ENCODE results near the gene TNRC6A. TPM values are rescaled to one million over a fixed set of nuclear protein-coding genes. Genes with fewer than 3 reads are reported as not detected.

TNRC6A gene
- total and polyA plus RNA-seq, 10 of the 15 experiments (the other 5 are each of a cell fraction or from before 2014, with no cell fraction given) = 4.6 to 41.3 (median 29.7) TPM

DNA sequence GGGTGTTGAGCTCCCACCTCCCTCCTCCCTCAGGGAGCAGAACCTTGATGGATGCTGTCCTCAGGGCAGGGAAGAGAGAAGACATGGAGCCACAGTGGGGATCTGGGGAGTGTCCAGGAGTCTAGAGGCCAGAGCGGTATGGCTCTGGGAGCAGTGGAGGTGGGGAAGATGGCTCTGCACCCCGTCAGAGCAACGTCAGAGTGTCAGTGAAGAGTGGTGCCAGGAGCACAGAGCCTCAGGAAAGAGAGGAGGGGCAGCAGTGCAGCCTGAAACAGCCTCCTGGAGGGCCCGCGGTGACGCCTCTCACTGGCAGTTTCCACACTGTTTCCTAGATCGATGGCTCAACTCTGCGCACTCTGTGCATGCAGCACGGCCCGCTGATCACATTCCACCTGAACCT is 93.1 kb downstream of the TNRC6A start (continued):
- no peak for TF ChIP-seq RB1 (IDR thresholded peaks at IDR 0.05; ENCODE audit: borderline replicate concordance)
- TF ChIP-seq, protein P1, sequence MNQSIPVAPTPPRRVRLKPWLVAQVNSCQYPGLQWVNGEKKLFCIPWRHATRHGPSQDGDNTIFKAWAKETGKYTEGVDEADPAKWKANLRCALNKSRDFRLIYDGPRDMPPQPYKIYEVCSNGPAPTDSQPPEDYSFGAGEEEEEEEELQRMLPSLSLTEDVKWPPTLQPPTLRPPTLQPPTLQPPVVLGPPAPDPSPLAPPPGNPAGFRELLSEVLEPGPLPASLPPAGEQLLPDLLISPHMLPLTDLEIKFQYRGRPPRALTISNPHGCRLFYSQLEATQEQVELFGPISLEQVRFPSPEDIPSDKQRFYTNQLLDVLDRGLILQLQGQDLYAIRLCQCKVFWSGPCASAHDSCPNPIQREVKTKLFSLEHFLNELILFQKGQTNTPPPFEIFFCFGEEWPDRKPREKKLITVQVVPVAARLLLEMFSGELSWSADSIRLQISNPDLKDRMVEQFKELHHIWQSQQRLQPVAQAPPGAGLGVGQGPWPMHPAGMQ (IDR thresholded peaks at IDR 0.05; ENCODE audit: borderline replicate concordance) = no peak
- TF ChIP-seq TCF3 (IDR thresholded peaks at IDR 0.05; ENCODE audit: borderline replicate concordance, insufficient read depth, low read depth, low read length) = no peak
- no peak for TF ChIP-seq POLR2A (IDR thresholded peaks at IDR 0.05; ENCODE audit: low read depth, low read length)

DNA sequence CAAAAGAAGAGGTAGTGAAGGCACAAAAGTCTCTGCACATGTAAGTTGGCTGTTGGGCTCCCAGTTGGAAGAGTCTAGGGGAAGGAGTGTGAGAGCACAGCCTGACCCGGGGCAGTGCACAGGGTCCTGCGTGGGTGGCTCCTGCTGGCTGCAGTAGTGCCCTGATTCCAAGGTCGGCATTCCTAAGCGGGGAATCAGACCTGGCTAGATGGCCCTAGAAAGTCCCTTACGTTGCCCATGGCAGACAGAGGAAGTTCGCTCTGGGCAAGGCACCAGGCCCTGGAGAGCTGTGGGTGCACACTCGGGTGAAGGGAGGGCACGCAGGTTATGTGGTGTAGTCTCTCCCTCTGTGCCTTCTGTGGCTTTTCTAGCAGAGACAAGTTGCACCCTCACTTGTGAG is 93.5 kb downstream of the TNRC6A start:
- H3K9me3 ChIP-seq (replicated peaks; ENCODE audit: control insufficient read depth, insufficient read depth, low read length) = no peaks in the 10 kb centered on the region
- H3K79me2 ChIP-seq (ENCODE audit: control insufficient read depth, insufficient read depth, low read length) = no peaks in the 10 kb centered on the region
- ATAC-seq (no peak), DNase-seq (ENCODE audit: low read depth, low spot score) (no peak), FAIRE-seq (no peak)
- no peak overlapping the region for H3K4me3 ChIP-seq
- no peaks in the 10 kb centered on the region for H4K20me1 ChIP-seq (ENCODE audit: control insufficient read depth, insufficient read depth)
- H3K27ac ChIP-seq (ENCODE audit: control insufficient read depth, insufficient read depth) = no peak overlapping the region
- H3K9ac ChIP-seq (ENCODE audit: control insufficient read depth, insufficient read depth, low read length) = no peak overlapping the region
- RAD21 ChIA-PET (ENCODE audit: unreplicated experiment) = no interaction called here
- CTCF ChIA-PET = no interaction called here
- in situ Hi-C loops (cut with MboI) = no loop called here
- intact Hi-C loops (cut with micrococcal nuclease; ENCODE audit: unreplicated experiment) = no loop called here
- no peaks in the 10 kb centered on the region for H3K27me3 ChIP-seq (replicated peaks in 1 of 2; ENCODE audit: control insufficient read depth in 2 of 2, insufficient read depth in 2 of 2, low read length in 1 of 2)
- BruUV-seq (replicated peaks) = no TSS peak
- 96% methylated on average over 8 of the region's 8 CpGs for WGBS (ENCODE audit: insufficient coverage, insufficient replicate concordance, low lambda C conversion rate, missing lambda C conversion rate)
- SMC1A ChIA-PET (ENCODE audit: uncharacterized antibody, unreplicated experiment) = no interaction called here
- H3K4me1 ChIP-seq (ENCODE audit: control insufficient read depth, insufficient read depth, low read length) = no peaks in the 10 kb centered on the region
- H3K36me3 ChIP-seq (ENCODE audit: control insufficient read depth in 2 of 2, insufficient read depth in 2 of 2, low read length in 1 of 2) = peaks cover 14 to 36% of the 10 kb centered on the region in 2 experiments; a peak in 3 of 4 replicates
- H3K4me2 ChIP-seq (ENCODE audit: control insufficient read depth, insufficient read depth) = no peak overlapping the region
- no peak overlapping the region for H2AFZ ChIP-seq (ENCODE audit: control insufficient read depth, low read depth, low read length)
- POLR2A ChIA-PET = no interaction called here
- TF ChIP-seq, protein P2, sequence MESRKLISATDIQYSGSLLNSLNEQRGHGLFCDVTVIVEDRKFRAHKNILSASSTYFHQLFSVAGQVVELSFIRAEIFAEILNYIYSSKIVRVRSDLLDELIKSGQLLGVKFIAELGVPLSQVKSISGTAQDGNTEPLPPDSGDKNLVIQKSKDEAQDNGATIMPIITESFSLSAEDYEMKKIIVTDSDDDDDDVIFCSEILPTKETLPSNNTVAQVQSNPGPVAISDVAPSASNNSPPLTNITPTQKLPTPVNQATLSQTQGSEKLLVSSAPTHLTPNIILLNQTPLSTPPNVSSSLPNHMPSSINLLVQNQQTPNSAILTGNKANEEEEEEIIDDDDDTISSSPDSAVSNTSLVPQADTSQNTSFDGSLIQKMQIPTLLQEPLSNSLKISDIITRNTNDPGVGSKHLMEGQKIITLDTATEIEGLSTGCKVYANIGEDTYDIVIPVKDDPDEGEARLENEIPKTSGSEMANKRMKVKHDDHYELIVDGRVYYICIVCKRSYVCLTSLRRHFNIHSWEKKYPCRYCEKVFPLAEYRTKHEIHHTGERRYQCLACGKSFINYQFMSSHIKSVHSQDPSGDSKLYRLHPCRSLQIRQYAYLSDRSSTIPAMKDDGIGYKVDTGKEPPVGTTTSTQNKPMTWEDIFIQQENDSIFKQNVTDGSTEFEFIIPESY (IDR thresholded peaks at IDR 0.05) = no peak
- TF ChIP-seq SREBF2 (IDR thresholded peaks at IDR 0.05; ENCODE audit: low read length) = no peak
- no peak for TF ChIP-seq ZNF622 (IDR thresholded peaks at IDR 0.05)
- no peak for TF ChIP-seq TARDBP (IDR thresholded peaks at IDR 0.05; ENCODE audit: borderline replicate concordance)
- TF ChIP-seq BACH1 (IDR thresholded peaks at IDR 0.05; ENCODE audit: borderline replicate concordance) = no peak
- TF ChIP-seq RELA (IDR thresholded peaks at IDR 0.05; ENCODE audit: borderline replicate concordance, partially characterized antibody) = no peak
- no peak for TF ChIP-seq PAX8 (IDR thresholded peaks at IDR 0.05)
- TF ChIP-seq EP300 (IDR thresholded peaks at IDR 0.05; ENCODE audit: borderline replicate concordance in 1 of 2, control insufficient read depth in 1 of 2, low read depth in 2 of 2, low read length in 2 of 2) = no peak
- TF ChIP-seq, protein P3, sequence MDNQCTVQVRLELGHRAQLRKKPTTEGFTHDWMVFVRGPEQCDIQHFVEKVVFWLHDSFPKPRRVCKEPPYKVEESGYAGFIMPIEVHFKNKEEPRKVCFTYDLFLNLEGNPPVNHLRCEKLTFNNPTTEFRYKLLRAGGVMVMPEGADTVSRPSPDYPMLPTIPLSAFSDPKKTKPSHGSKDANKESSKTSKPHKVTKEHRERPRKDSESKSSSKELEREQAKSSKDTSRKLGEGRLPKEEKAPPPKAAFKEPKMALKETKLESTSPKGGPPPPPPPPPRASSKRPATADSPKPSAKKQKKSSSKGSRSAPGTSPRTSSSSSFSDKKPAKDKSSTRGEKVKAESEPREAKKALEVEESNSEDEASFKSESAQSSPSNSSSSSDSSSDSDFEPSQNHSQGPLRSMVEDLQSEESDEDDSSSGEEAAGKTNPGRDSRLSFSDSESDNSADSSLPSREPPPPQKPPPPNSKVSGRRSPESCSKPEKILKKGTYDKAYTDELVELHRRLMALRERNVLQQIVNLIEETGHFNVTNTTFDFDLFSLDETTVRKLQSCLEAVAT (IDR thresholded peaks at IDR 0.05) = no peak
- no peak for TF ChIP-seq SMAD5 (IDR thresholded peaks at IDR 0.05; ENCODE audit: low read depth)
- TF ChIP-seq MTA2 (IDR thresholded peaks at IDR 0.05; ENCODE audit: low read depth) = no peak
- no peak for TF ChIP-seq TAF1 (IDR thresholded peaks at IDR 0.05; ENCODE audit: borderline replicate concordance, low read depth, low read length)
- TF ChIP-seq, protein P4, sequence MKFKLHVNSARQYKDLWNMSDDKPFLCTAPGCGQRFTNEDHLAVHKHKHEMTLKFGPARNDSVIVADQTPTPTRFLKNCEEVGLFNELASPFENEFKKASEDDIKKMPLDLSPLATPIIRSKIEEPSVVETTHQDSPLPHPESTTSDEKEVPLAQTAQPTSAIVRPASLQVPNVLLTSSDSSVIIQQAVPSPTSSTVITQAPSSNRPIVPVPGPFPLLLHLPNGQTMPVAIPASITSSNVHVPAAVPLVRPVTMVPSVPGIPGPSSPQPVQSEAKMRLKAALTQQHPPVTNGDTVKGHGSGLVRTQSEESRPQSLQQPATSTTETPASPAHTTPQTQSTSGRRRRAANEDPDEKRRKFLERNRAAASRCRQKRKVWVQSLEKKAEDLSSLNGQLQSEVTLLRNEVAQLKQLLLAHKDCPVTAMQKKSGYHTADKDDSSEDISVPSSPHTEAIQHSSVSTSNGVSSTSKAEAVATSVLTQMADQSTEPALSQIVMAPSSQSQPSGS (IDR thresholded peaks at IDR 0.05; ENCODE audit: low read length) = no peak
